ENCODE measurements around the gene PER3. TPM values are rescaled to one million over a fixed set of nuclear protein-coding genes. Genes with fewer than 3 reads are reported as not detected.
A peak's percentile ranks its signal among the peaks of the same experiment; 100 is the strongest.

Gene PER3
- total and polyA plus RNA-seq, 2 donors (not counting 1 experiment from before 2014, with no cell fraction given), result 16.6 to 18.8 TPM

DNA sequence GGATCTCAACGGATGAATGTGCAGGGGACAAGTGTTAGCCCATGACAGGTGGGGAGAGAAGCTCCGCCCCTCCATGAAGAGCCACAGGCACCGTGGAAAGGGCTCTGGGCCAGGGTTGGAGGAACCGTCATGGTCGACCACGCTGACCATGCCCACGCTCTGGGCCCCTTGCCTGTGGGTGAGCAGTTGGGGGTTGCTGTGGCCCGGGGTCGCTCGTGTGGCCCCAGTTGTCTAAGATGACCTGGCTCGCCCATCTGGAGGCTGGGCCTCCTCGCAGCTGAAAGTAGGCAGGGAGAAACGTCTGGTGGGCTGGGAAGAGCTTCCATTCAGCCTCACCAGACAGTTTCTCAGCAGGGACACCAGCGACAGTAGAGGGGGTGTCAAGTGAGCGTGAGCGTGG lies 81.9 kb downstream of the PER3 start:
- H3K27ac ChIP-seq (ENCODE audit: insufficient read depth, low read length), result no peak overlapping the region
- H3K79me2 ChIP-seq (ENCODE audit: control insufficient read depth, insufficient read depth, low read length), result no peaks in the 10 kb centered on the region
- H3K4me2 ChIP-seq (ENCODE audit: extremely low read depth, insufficient read depth, low read length), result no peak overlapping the region
- no peaks in the 10 kb centered on the region for H3K27me3 ChIP-seq (ENCODE audit: control insufficient read depth, insufficient read depth, low read length)
- no peaks in the 10 kb centered on the region for H3K4me1 ChIP-seq (ENCODE audit: control insufficient read depth, extremely low read depth, insufficient read depth, low read length)
- H2AFZ ChIP-seq (ENCODE audit: low read length), result no peak overlapping the region
- no peak overlapping the region for H3K4me3 ChIP-seq (replicated peaks in 1 of 4; ENCODE audit: control extremely low read depth in 1 of 4, insufficient read depth in 1 of 4, low read depth in 3 of 4, low read length in 4 of 4)
- DNase-seq (ENCODE audit: low read depth in 2 of 2), result no peak
- TF ChIP-seq, protein P1, sequence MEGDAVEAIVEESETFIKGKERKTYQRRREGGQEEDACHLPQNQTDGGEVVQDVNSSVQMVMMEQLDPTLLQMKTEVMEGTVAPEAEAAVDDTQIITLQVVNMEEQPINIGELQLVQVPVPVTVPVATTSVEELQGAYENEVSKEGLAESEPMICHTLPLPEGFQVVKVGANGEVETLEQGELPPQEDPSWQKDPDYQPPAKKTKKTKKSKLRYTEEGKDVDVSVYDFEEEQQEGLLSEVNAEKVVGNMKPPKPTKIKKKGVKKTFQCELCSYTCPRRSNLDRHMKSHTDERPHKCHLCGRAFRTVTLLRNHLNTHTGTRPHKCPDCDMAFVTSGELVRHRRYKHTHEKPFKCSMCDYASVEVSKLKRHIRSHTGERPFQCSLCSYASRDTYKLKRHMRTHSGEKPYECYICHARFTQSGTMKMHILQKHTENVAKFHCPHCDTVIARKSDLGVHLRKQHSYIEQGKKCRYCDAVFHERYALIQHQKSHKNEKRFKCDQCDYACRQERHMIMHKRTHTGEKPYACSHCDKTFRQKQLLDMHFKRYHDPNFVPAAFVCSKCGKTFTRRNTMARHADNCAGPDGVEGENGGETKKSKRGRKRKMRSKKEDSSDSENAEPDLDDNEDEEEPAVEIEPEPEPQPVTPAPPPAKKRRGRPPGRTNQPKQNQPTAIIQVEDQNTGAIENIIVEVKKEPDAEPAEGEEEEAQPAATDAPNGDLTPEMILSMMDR (conservative IDR thresholded peaks at IDR 0.05 in 1 of 2, IDR thresholded peaks at IDR 0.05 in 1 of 2; ENCODE audit: low read depth in 1 of 2, low read length in 2 of 2), result no peak
- no peak for TF ChIP-seq EZH2 (IDR thresholded peaks at IDR 0.05; ENCODE audit: low read length, missing control alignments)
- no peaks in the 10 kb centered on the region for H4K20me1 ChIP-seq (ENCODE audit: control insufficient read depth, extremely low read depth, insufficient read depth, low read length)
- H3K36me3 ChIP-seq (ENCODE audit: control insufficient read depth, insufficient read depth, low read length), result no peaks in the 10 kb centered on the region
- no peak overlapping the region for H3K9ac ChIP-seq (ENCODE audit: insufficient read depth, low read length)
- H3K9me3 ChIP-seq (ENCODE audit: control insufficient read depth, insufficient read depth, low read depth, low read length), result no peaks in the 10 kb centered on the region

DNA sequence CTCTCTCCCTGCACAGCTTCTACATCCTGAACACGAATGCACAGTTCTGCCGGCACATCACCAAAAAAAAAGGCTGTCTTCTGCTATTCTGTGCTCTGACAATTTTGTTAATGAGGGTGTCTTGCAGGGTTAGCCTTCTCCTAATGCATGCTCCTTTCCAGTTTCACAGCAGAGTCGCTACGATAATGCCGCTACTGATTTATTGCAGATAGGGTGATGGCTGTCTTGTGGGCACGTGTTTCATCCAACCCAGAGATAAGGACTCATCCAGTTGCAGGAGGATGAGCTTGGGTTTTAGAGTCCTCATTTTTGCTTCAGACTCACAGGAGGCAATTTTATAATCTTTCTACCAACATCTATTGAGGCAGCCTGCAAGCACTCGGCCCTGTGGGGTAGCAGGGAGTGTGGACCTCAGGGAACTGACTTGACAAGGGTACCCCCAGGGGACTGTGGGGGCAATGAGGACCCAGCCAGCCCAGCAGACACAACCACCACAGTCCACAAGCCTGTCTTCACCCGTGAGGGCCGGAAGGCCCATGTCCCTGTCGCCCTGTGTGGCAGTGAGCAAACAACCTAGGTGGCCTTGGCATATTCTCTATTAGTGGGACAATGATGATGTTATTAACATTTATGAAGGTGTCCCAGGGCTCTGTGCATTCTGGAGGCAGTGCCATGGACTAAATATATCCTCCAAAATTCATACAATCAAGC lies 84.1 kb downstream of the PER3 start:
- H2AFZ ChIP-seq (ENCODE audit: low read length), result no peak overlapping the region
- no peaks in the 10 kb centered on the region for H3K9me3 ChIP-seq (ENCODE audit: control insufficient read depth, insufficient read depth, low read depth, low read length)
- no peaks in the 10 kb centered on the region for H3K4me1 ChIP-seq (ENCODE audit: control insufficient read depth, extremely low read depth, insufficient read depth, low read length)
- no peaks in the 10 kb centered on the region for H4K20me1 ChIP-seq (ENCODE audit: control insufficient read depth, extremely low read depth, insufficient read depth, low read length)
- DNase-seq (ENCODE audit: low read depth in 2 of 2), result no peak
- no peak overlapping the region for H3K4me2 ChIP-seq (ENCODE audit: extremely low read depth, insufficient read depth, low read length)
- H3K36me3 ChIP-seq (ENCODE audit: control insufficient read depth, insufficient read depth, low read length), result no peaks in the 10 kb centered on the region
- no peak overlapping the region for H3K9ac ChIP-seq (ENCODE audit: insufficient read depth, low read length)
- no peak for TF ChIP-seq EZH2 (IDR thresholded peaks at IDR 0.05; ENCODE audit: low read length, missing control alignments)
- TF ChIP-seq, protein P1 (conservative IDR thresholded peaks at IDR 0.05 in 1 of 2, IDR thresholded peaks at IDR 0.05 in 1 of 2; ENCODE audit: low read depth in 1 of 2, low read length in 2 of 2), result no peak
- H3K27me3 ChIP-seq (ENCODE audit: control insufficient read depth, insufficient read depth, low read length), result no peaks in the 10 kb centered on the region
- no peak overlapping the region for H3K4me3 ChIP-seq (replicated peaks in 1 of 4; ENCODE audit: control extremely low read depth in 1 of 4, insufficient read depth in 1 of 4, low read depth in 3 of 4, low read length in 4 of 4)
- H3K79me2 ChIP-seq (ENCODE audit: control insufficient read depth, insufficient read depth, low read length), result no peaks in the 10 kb centered on the region
- no peak overlapping the region for H3K27ac ChIP-seq (ENCODE audit: insufficient read depth, low read length)

DNA sequence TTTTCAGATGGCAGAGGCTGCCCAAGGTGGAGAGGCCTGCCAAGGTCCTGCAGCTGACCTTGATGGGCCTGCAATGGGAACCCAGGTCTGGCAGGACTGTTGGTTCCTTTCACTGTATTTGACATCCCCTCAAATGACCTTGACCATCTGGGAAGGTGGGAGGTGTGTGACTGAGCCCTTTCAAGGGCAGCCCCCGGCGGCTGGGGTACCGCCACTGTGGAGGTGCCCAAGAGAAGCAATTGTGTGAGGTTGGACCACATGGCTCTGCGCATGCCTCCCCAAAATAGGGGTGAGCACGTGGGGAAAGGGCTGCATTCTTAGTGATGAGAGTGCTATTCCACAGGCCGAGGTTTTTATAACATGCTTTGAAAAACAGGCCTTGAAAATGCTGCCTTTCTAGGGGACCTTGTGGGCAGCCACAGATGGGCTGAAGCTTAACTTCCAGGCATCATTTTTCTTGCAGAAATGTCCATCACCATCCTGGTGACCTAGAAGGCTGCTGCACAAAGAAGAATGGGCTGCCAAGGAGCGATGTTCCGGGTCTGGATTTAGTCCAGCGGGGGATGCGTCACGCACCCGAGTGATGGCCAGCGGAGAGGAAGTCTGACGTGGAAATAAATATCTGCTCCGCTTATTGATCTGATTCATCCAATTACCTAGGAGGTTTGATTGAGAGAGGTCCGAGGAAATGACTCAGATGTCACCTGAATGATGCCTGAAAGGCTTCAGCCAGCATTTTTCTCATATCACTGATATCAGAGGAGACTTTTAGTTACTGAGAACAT lies 85.2 kb downstream of the PER3 start:
- peak in 1 of 2 donors; percentile 81 for DNase-seq (ENCODE audit: low read depth in 2 of 2)
- Histone ChIP-seq H3K27ac (ENCODE audit: insufficient read depth, low read length) (no peak overlapping the region), H2AFZ (ENCODE audit: low read length) (no peak overlapping the region), H4K20me1 (ENCODE audit: control insufficient read depth, extremely low read depth, insufficient read depth, low read length) (no peaks in the 10 kb centered on the region), H3K4me1 (ENCODE audit: control insufficient read depth, extremely low read depth, insufficient read depth, low read length) (no peaks in the 10 kb centered on the region), H3K4me2 (ENCODE audit: extremely low read depth, insufficient read depth, low read length) (no peak overlapping the region), H3K9ac (ENCODE audit: insufficient read depth, low read length) (no peak overlapping the region), H3K27me3 (ENCODE audit: control insufficient read depth, insufficient read depth, low read length) (no peaks in the 10 kb centered on the region), H3K9me3 (ENCODE audit: control insufficient read depth, insufficient read depth, low read depth, low read length) (no peaks in the 10 kb centered on the region), H3K36me3 (ENCODE audit: control insufficient read depth, insufficient read depth, low read length) (no peaks in the 10 kb centered on the region), H3K4me3 (replicated peaks in 1 of 4; ENCODE audit: control extremely low read depth in 1 of 4, insufficient read depth in 1 of 4, low read depth in 3 of 4, low read length in 4 of 4) (no peak overlapping the region), H3K79me2 (ENCODE audit: control insufficient read depth, insufficient read depth, low read length) (no peaks in the 10 kb centered on the region)
- TF ChIP-seq, protein P1 (conservative IDR thresholded peaks at IDR 0.05 in 1 of 2, IDR thresholded peaks at IDR 0.05 in 1 of 2; ENCODE audit: low read depth in 1 of 2, low read length in 2 of 2), result no peak
- no peak for TF ChIP-seq EZH2 (IDR thresholded peaks at IDR 0.05; ENCODE audit: low read length, missing control alignments)

All from fibroblast of lung (primary cell).